Osteocyte (in vitro differentiated cells): ENCODE results near the gene FAM111A. TPM values are rescaled to one million over a fixed set of nuclear protein-coding genes. Genes with fewer than 3 reads are reported as not detected.
"Not testable (repeated sequence)": the region's sequence is repeated elsewhere in the genome, so short reads cannot be mapped to it uniquely, and the experiment has no call there.

Experiments
- DNase-seq: peaks from one replicate; pipeline ENCODE4 v3.0.0; 2021; ENCODE audit warnings: mixed read lengths; ENCODE audit not compliant: unreplicated experiment; ENCODE audit errors: extremely low spot score
- H3K27ac Mint-ChIP-seq: one replicate; pipeline ENCODE4 v1.8.0; 2021; ENCODE audit warnings: mild to moderate bottlenecking, mixed read lengths; ENCODE audit not compliant: unreplicated experiment
- H3K27me3 Mint-ChIP-seq: one replicate; pipeline ENCODE4 v1.8.0; 2021; ENCODE audit warnings: mixed read lengths; ENCODE audit not compliant: unreplicated experiment
- H3K36me3 Mint-ChIP-seq: one replicate; pipeline ENCODE4 v1.8.0; 2021; ENCODE audit warnings: mixed read lengths; ENCODE audit not compliant: unreplicated experiment
- H3K4me1 Mint-ChIP-seq: one replicate; pipeline ENCODE4 v1.8.0; 2021; ENCODE audit warnings: mixed read lengths; ENCODE audit not compliant: unreplicated experiment
- H3K4me3 Mint-ChIP-seq: one replicate; pipeline ENCODE4 v1.8.0; 2021; ENCODE audit warnings: mild to moderate bottlenecking, moderate library complexity, mixed read lengths; ENCODE audit not compliant: unreplicated experiment
- H3K9me3 Mint-ChIP-seq: one replicate; pipeline ENCODE4 v1.8.0; 2021; ENCODE audit warnings: mixed read lengths; ENCODE audit not compliant: unreplicated experiment
- total RNA-seq: library from RNA; stranded (reverse); gene quantifications from 2 replicates; pipeline ENCODE4 v1.2.1, GENCODE V29; 2021
- TF ChIP-seq, protein P1 (sequence below): fragments of 200-600 bp; sonication (generic); IDR thresholded peaks from 2 replicates; pipeline ENCODE4 v1.5.0; 2021; ENCODE audit warnings: antibody characterized with exemption, mild to moderate bottlenecking, moderate library complexity

FAM111A gene
- total RNA-seq, 1 donor from 2014 or later: 43.0 TPM

DNA sequence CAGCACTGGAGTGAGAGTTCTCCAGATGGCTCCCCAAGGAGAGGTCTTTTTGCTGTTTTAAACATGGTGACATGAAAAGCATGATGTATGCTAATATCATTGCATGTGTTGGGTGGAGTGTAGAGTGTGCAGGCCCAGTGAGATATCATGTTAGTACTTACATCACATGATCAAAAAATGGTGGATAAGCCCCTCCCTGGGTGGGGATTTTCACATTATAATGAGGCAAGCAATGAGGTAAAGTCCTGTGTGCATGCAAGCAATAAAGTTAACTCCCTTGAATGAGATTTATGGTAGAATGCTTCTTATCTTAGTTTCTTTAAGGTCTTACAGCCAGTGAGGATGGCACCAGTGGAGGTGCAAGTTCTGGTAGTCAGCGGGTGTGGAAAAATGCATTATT is 27.1 kb upstream of the FAM111A start:
- TF ChIP-seq, protein P1, sequence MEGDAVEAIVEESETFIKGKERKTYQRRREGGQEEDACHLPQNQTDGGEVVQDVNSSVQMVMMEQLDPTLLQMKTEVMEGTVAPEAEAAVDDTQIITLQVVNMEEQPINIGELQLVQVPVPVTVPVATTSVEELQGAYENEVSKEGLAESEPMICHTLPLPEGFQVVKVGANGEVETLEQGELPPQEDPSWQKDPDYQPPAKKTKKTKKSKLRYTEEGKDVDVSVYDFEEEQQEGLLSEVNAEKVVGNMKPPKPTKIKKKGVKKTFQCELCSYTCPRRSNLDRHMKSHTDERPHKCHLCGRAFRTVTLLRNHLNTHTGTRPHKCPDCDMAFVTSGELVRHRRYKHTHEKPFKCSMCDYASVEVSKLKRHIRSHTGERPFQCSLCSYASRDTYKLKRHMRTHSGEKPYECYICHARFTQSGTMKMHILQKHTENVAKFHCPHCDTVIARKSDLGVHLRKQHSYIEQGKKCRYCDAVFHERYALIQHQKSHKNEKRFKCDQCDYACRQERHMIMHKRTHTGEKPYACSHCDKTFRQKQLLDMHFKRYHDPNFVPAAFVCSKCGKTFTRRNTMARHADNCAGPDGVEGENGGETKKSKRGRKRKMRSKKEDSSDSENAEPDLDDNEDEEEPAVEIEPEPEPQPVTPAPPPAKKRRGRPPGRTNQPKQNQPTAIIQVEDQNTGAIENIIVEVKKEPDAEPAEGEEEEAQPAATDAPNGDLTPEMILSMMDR: no peak
- Mint-ChIP-seq H3K4me1 (no peaks in the 10 kb centered on the region), H3K9me3 (peaks cover 9% of the 10 kb centered on the region), H3K4me3 (no peak overlapping the region), H3K27ac (no peak overlapping the region), H3K36me3 (peaks cover 10% of the 10 kb centered on the region), H3K27me3 (no peaks in the 10 kb centered on the region)
- DNase-seq: no peak

DNA sequence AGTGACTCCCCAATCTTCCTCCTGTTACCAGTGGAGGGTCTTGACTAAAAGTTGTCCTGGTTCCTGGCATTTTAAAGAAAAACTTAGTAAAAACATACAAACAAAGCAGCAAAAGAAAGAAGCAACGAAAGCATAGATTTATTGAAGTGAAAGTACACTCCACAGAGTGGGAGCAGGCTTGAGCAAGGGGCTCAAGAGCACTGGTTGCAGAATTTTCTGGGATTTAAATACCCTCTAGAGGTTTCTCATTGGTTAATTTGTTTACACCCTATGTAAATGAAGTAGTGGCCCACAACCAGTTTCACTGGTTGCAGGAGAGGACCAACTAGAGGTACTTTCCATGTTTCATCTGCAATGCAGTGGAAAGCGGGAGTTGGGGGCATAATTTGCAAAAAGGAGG is 24.9 kb upstream of the FAM111A start:
- Mint-ChIP-seq H3K36me3 (peaks cover 10% of the 10 kb centered on the region), H3K9me3 (peaks cover 9% of the 10 kb centered on the region), H3K4me1 (no peaks in the 10 kb centered on the region), H3K27ac (no peak overlapping the region), H3K27me3 (no peaks in the 10 kb centered on the region), H3K4me3 (no peak overlapping the region)
- no peak for DNase-seq
- TF ChIP-seq, protein P1: no peak

DNA sequence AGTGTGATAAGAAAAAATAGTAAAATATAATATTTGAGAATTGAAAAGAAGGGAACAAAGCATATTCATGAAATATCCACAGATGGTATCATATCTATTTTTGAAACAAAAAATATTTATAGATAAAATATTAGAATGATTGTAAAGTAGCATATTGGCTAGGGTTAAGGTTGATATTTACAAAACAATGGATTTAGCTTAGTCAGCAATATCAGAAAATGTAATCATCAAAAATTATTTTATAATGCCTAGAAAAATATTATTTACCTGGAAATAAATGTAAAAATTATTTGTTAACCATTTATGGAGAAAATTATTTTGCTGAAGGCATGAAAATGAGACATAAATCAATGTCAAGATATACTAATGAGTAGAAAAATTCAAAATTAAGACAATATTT is 22.8 kb upstream of the FAM111A start:
- TF ChIP-seq, protein P1: no peak
- DNase-seq: no peak
- Mint-ChIP-seq H3K36me3 (peaks cover 12% of the 10 kb centered on the region), H3K27me3 (no peaks in the 10 kb centered on the region), H3K27ac (no peak overlapping the region), H3K9me3 (peaks cover 15% of the 10 kb centered on the region), H3K4me3 (no peak overlapping the region), H3K4me1 (no peaks in the 10 kb centered on the region)

DNA sequence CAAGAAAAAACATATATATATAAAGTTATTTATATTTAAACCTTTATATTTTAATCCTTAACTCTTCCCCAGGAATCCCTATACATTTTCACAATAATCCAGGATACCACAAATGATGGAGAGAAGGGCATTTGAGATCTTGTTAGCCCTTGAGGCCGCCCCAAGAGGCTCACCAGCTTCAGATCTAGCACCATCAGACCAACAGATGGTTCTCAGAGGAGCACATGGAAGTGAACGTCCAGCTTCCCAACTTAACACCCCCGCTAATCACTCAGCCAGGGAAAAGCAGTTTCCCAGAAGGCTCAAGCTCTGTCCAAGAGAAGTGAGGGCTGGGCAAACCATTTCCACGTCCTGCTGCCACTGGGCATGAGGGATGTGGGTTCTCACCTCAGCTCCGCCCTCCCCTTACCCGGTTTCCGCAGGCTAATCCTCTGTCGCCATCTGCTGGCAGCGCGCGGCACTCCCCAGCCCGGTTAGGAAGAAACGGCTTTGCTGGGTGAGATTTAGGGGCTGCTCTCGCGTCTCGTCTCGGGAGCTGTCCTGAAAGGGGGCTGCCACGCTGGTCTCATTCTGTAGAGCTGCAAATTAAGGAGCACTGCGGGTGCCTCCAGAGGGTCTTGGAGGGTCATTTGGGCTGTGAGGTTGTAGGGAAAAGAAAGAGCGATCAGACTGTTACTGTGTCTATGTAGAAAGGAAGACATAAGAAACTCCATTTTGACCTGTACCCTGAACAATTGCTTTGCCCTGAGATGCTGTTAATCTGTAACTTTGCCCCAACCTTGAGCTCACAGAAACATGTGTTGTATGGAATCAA is 6.8 kb upstream of the FAM111A start:
- Mint-ChIP-seq H3K27me3 (no peaks in the 10 kb centered on the region), H3K4me3 (peak overlapping the region; percentile 73), H3K27ac (peak overlapping the region; percentile 56), H3K4me1 (peaks cover 3% of the 10 kb centered on the region), H3K9me3 (no peaks in the 10 kb centered on the region), H3K36me3 (peaks cover 24% of the 10 kb centered on the region)
- TF ChIP-seq, protein P1: no peak
- DNase-seq: peak; percentile 94

DNA sequence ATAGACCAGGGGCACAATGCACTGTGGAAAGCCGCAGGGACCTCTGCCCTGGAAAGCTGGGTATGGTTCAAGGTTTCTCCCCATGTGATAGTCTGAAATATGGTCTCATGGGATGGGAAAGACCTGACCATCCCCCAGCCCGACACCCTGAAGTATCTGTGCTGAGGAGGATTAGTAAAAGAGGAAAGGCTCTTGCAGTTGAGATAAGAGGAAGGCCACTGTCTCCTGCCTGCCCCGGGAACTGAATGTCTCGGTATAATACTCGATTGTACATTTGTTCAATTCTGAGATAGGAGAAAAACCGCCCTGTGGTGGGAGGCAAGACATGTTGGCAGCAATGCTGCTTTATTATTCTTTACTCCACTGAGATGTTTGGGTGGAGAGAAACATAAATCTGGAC is 6.1 kb upstream of the FAM111A start:
- not testable (repeated sequence) for H3K27me3 Mint-ChIP-seq, H3K4me3 Mint-ChIP-seq, H3K27ac Mint-ChIP-seq, H3K4me1 Mint-ChIP-seq, H3K9me3 Mint-ChIP-seq, DNase-seq
- peaks cover 21% of the 10 kb centered on the region for H3K36me3 Mint-ChIP-seq
